ENCODE data around the gene RAB7B.

RAB7B gene

GRCh38 chr1:205933671-205934618 is 69.2 kb downstream of the RAB7B start:
- H3K4me1 ChIP-seq (ENCODE audit: insufficient read depth, low read length) = peaks cover 31% of the 10 kb centered on the region
- no peak overlapping the region for H3K9ac ChIP-seq (ENCODE audit: low read depth, low read length)
- H3K36me3 ChIP-seq (ENCODE audit: insufficient read depth, low read length) = no peaks in the 10 kb centered on the region
- no peaks in the 10 kb centered on the region for H3K9me3 ChIP-seq (ENCODE audit: control insufficient read depth, insufficient read depth, low read length)

- no peak overlapping the region for H3K9ac ChIP-seq (ENCODE audit: low read depth, low read length)
- H3K4me1 ChIP-seq (ENCODE audit: insufficient read depth, low read length) = peaks cover 31% of the 10 kb centered on the region
- no peaks in the 10 kb centered on the region for H3K9me3 ChIP-seq (ENCODE audit: control insufficient read depth, insufficient read depth, low read length)
- no peaks in the 10 kb centered on the region for H3K36me3 ChIP-seq (ENCODE audit: insufficient read depth, low read length)
These were observed 70.4 kb downstream of the RAB7B start for GRCh38 chr1:205932776-205933175.

GRCh38 chr1:205930799-205931281 is 72.4 kb downstream of the RAB7B start:
- Histone ChIP-seq H3K4me1 (ENCODE audit: insufficient read depth, low read length) (peaks cover 21% of the 10 kb centered on the region), H3K9ac (ENCODE audit: low read depth, low read length) (no peak overlapping the region), H3K9me3 (ENCODE audit: control insufficient read depth, insufficient read depth, low read length) (no peaks in the 10 kb centered on the region), H3K36me3 (ENCODE audit: insufficient read depth, low read length) (no peaks in the 10 kb centered on the region)

GRCh38 chr1:205930195-205930577 is 73.0 kb downstream of the RAB7B start:
- peaks cover 21% of the 10 kb centered on the region for H3K4me1 ChIP-seq (ENCODE audit: insufficient read depth, low read length)
- H3K36me3 ChIP-seq (ENCODE audit: insufficient read depth, low read length) = no peaks in the 10 kb centered on the region

GRCh38 chr1:205929496-205930194 is 73.5 kb downstream of the RAB7B start:
- peaks cover 21% of the 10 kb centered on the region for H3K4me1 ChIP-seq (ENCODE audit: insufficient read depth, low read length)

More at GRCh38 chr1:205930195-205930577, 73.0 kb downstream of the RAB7B start:
- Histone ChIP-seq H3K9ac (ENCODE audit: low read depth, low read length) (no peak overlapping the region), H3K9me3 (ENCODE audit: control insufficient read depth, insufficient read depth, low read length) (no peaks in the 10 kb centered on the region)

GRCh38 chr1:205928317-205928716 is 74.9 kb downstream of the RAB7B start:
- Histone ChIP-seq H3K4me1 (ENCODE audit: insufficient read depth, low read length) (peaks cover 9% of the 10 kb centered on the region), H3K36me3 (ENCODE audit: insufficient read depth, low read length) (no peaks in the 10 kb centered on the region), H3K9ac (ENCODE audit: low read depth, low read length) (no peak overlapping the region), H3K9me3 (ENCODE audit: control insufficient read depth, insufficient read depth, low read length) (no peaks in the 10 kb centered on the region)

More at GRCh38 chr1:205929496-205930194, 73.5 kb downstream of the RAB7B start:
- Histone ChIP-seq H3K9me3 (ENCODE audit: control insufficient read depth, insufficient read depth, low read length) (no peaks in the 10 kb centered on the region), H3K36me3 (ENCODE audit: insufficient read depth, low read length) (no peaks in the 10 kb centered on the region), H3K9ac (ENCODE audit: low read depth, low read length) (no peak overlapping the region)

GRCh38 chr1:205927676-205928075 is 75.5 kb downstream of the RAB7B start:
- Histone ChIP-seq H3K36me3 (ENCODE audit: insufficient read depth, low read length) (no peaks in the 10 kb centered on the region), H3K4me1 (ENCODE audit: insufficient read depth, low read length) (peaks cover 2% of the 10 kb centered on the region)

GRCh38 chr1:205927247-205927646 is 75.9 kb downstream of the RAB7B start:
- no peaks in the 10 kb centered on the region for H3K9me3 ChIP-seq (ENCODE audit: control insufficient read depth, insufficient read depth, low read length)
- H3K4me1 ChIP-seq (ENCODE audit: insufficient read depth, low read length) = no peaks in the 10 kb centered on the region
- no peaks in the 10 kb centered on the region for H3K36me3 ChIP-seq (ENCODE audit: insufficient read depth, low read length)
- H3K9ac ChIP-seq (ENCODE audit: low read depth, low read length) = no peak overlapping the region

More at GRCh38 chr1:205927676-205928075, 75.5 kb downstream of the RAB7B start:
- Histone ChIP-seq H3K9ac (ENCODE audit: low read depth, low read length) (no peak overlapping the region), H3K9me3 (ENCODE audit: control insufficient read depth, insufficient read depth, low read length) (no peaks in the 10 kb centered on the region)
